HG02973 (cell line): ENCODE measurements around the gene BCAS3.
"Not testable (repeated sequence)": the region's sequence is repeated elsewhere in the genome, so short reads cannot be mapped to it uniquely, and the experiment has no call there.

ENCODE experiments used
- ATAC-seq: cut with Tn5 transposase; IDR thresholded peaks from one replicate; pipeline ENCODE4 v1.9.1; 2021; ENCODE audit warnings: moderate library complexity; ENCODE audit not compliant: unreplicated experiment

The BCAS3 gene

DNA sequence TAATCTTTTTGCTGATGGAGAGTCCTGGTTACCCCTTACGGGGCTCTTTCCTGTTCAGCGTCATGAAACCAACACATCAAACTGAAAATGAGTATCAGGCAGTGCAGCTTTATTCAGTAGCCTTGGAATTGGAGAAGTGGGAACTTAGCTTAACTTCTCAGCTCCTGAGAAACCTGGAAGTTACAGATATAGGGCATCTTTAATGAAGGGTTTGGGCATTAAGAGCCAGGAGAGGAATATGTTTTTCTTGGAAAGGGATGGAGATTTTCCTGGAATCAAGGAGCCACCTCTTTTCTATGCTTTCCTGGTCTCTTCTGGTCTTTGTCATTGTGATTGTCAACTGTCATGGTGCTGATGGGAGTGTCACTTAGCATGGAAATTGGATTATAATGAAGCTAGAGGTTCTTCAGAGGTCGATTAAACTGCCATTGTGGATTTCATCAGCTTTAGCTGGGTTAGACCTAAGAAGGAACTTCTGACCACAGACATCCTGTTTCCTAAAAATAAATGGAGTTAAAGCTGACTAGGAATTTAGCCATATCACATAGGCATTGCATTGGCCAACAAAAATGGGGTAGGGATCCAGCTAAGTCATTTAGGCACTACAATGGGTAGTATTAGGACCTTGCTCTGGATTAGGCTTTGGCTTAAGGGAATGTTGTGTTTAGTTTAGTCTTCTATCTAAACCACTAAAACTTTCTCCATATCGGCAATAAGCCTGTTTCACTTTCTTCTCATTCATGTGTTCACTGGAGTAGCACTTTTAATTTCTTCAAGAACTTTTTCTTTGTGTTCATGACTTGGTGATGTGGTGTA, 186.4 kb downstream of the BCAS3 start:
- ATAC-seq = peak; percentile 59

DNA sequence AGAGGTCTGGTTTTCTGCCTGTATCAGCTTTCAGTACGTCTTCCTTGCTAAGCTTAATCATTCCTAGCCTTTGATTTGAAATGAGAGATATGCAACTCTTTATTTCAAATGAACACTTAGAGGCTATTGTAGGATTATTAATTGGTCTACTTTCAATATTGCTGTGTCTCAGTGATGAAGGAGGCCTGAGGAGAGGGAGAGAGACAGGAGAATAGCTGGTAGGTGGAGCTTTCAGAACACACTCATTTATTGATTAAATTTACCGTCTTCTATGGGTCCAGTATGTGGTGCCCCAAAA, 187.0 kb downstream of the BCAS3 start:
- ATAC-seq = no peak

DNA sequence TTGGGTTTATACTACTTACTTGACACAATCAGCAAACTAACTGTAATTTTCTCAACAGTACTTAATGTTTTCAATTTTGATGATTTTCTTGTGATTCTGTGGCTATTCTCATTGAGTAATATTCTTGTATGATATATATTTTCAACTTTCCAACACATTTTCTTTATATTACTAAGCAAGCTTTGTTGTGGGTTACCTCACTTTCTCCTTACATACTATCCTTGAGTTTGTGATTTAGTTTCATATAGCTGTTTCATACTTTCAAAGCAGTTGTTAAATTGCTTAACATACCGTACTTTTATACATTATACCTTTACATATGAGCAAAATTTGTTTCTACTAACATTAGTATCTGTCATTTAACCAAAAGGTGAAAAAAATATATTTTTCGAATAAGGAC, 197.1 kb downstream of the BCAS3 start:
- ATAC-seq = no peak

DNA sequence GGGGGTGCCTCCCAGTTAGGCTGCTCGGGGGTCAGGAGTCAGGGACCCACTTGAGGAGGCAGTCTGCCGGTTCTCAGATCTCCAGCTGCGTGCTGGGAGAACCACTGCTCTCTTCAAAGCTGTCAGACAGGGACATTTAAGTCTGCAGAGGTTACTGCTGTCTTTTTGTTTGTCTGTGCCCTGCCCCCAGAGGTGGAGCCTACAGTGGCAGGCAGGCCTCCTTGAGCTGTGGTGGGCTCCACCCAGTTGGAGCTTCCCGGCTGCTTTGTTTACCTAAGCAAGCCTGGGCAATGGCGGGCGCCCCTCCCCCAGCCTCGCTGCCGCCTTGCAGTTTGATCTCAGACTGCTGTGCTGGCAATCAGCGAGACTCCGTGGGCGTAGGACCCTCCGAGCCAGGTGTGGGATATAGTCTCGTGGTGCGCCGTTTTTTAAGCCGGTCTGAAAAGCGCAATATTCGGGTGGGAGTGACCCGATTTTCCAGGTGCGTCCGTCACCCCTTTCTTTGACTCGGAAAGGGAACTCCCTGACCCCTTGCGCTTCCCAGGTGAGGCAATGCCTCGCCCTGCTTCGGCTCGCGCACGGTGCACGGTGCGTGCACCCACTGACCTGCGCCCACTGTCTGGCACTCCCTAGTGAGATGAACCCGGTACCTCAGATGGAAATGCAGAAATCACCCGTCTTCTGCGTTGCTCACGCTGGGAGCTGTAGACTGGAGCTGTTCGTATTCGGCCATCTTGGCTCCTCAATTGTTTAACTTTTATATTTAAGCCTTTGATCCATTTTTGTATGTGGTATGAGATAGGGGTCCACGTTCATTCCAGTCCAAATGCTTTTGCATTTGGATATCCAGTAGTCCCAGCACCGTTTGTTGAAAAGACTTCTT, 209.3 kb downstream of the BCAS3 start:
- not testable (repeated sequence) for ATAC-seq

DNA sequence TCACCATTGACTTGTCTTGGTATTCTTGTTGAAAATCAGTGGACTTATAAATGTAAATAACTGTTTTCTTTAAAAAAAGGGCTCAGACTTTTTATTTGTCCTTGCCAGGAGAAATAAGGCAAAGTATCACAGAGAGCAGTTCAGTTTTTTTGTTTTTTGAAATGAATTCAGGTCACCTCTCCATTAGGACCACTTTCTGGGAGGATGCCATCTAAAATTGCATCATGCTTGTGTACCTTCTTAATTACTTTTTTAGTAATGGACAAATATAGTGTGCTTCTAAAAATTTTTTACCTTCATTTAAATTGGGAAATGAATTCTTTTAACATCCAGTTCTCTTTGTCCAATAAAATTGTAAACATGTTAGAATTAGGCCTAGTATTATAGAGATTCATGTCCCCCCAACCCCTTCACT, 210.0 kb downstream of the BCAS3 start:
- no peak for ATAC-seq

DNA sequence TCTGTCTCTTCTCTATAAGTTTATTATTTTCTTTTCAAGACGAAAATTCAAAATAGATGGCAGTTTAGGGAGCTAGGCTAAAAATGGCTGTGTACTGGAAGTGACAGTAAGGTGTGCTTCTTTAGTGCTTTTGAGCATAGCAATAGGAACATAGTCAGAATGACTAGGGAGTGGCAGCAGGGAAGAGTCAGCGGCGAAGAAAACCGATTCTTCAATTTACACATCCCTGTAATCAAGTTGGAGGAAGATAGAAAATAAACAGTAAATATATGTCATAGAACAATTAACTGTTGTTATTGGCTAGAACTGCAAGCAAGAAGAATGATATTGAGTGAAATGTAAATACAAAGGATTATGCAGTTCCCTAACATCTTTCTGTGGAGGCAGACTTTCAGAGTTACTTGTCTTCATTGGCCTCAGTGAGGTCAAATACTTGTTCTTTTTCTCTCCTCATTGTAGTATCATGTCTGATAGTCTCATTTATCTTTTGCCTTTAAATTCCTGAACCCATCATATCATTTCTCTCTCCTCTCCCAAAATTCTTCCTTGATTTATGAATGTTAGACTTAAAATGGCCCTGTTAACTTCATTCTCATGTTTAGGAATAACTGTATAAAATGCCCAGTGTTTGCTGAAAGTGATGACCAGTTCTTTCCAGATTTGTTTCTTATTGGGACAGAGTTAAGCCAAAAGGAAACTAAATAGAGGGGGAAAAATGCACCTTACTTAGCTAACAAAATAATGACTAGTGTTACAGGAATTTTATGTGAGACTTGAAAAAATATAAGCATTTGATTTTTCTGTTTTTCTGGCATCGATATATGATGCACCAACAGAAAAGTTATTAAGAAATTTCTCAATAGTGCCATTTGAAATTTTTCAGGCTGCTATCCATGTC, 211.4 kb downstream of the BCAS3 start:
- no peak for ATAC-seq

DNA sequence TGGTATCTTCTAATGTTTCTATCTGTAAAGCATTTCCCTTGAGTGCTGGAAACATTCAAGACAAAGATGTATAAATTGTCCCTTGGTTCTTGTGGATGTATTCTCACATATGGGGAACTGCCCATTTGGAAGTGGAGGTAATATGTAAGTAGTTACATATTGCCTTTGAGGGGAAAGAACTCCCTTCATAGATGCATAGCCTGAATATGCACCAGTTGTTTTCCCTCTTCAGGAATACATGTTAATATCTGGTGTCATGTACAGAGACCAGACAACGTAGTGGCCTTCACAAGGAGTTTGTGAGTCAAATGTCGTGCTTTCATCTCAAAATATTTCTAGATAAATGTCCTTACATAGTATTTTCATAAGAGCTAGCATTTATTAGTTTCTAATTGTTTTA, 213.5 kb downstream of the BCAS3 start:
- no peak for ATAC-seq

DNA sequence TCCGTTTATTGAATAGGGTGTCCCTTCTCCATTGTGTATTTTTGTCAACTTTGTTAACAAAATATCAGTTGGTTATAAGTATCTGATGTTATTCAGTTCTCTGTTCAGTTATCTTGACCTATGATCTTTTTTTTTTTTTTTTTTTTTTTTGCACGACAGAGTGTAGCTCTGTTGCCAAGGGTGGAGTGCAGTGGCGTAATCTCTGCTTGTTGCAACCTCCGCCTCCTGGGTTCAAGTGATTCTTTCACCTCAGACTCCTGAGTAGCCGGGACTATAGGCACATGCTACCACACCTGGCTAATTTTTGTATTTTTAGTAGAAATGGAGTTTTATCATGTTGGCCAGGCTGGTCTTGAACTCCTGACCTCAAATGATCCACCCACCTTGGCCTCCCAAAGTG, 215.8 kb downstream of the BCAS3 start:
- ATAC-seq = no peak

DNA sequence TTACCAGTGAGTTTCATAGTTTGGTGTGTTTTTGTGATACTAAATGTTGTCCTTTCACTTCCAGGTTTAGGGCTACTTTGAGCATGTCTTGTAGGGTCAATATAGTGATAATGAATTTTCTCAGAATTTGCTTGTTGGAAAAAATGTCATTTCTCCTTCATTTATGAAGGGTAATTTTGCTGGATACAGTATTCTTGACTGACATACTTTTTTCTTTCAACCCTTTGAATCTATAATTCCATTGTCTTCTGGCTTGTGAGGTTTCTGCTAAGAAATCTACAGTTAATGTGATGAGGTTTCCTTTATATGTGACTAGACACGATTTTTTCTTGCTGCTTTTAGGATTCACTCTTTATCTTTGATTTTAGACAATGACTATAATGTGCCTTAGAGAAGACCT, 219.3 kb downstream of the BCAS3 start:
- no peak for ATAC-seq

DNA sequence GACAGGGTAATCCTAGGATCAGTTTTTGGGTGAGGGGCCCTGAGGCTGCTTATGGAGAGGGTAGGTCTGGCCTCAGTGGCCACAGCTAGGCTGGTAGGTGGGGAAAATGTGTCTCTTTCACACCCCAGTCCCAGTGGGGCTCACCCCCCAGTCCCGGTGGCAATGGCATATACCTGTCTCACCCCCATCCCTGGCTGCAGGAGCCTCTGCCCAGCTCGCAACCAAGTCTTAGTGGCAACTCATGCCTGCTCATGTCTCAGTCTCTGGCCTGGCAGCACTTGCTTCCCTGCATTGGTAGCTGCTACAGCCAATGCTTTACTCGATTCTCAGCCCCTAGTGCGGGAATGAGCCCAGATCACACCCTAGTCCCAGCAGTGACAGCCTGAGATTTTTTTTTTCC, 221.5 kb downstream of the BCAS3 start:
- ATAC-seq = no peak

DNA sequence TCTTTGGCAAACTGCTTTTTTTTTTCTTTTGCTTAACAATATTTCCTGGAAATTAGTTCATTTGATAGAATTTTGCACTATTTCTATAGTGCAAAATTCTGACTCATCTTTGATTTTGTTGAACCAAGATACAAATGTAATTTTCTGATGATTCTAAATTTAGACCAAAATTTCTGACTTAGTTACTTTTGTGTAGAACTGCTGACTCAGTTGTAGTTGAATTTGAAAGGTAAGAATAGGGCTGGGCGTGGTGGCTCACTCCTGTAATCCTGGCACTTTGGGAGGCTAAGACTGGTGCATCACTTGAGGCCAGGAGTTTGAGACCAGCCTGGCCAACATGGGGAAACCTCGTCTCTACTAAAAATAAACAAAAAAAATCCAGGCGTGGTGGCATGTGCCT, 223.0 kb downstream of the BCAS3 start:
- ATAC-seq = no peak

DNA sequence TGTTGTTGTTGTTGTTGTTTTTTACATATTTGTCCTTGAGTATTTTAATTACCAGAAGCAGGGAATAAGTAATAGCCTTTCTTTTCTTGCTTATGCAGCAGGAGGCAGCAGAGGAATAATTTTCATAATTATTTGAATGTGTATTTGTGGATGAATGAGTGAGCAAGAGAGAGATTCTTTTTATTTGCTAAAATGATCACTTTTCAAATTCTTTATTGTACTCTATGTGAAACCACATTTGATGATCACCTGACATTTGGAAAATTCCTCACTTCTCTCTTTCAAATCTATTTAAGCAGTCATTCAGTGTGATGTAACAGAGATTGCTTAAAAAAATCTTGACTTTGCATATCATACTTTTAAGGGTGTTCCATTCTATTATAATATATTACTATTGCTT, 223.6 kb downstream of the BCAS3 start:
- ATAC-seq = no peak

DNA sequence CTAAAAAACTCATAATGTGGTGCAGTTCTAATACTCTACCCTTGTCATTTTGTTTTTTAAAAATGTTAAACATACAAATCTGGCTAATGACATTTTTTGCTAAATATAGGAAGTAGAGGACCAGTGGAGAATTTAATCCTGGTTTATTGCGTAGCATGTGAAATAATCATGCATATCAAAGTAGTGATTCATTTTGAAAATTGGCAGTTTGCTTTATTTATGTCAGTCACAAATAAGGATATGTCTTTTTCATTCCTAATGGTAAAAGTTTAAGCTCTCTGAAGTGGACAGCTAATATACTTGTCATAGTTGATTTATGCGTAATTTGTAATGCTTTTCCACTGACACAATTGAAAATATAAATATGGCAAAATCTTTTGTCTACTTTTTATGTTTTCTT, 224.2 kb downstream of the BCAS3 start:
- ATAC-seq = no peak

DNA sequence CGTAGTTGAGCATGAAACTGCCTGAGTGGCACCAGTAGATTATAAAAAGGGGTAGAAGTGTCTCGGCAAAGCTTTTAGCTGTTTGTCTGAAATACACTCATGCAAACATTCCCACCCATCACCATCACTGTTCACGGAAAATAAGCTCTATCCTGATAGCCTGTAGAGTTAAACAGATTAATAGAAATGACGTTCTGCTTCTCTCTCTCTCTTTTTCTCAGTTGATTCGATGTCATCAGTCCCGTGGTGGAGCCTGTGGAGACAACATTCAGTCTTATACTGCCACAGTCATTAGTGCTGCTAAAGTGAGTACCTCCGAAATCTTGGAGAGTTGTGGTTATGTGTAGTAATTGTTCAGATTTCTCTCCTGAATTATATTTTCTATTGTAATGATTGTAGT, 224.7 kb downstream of the BCAS3 start:
- ATAC-seq = no peak

DNA sequence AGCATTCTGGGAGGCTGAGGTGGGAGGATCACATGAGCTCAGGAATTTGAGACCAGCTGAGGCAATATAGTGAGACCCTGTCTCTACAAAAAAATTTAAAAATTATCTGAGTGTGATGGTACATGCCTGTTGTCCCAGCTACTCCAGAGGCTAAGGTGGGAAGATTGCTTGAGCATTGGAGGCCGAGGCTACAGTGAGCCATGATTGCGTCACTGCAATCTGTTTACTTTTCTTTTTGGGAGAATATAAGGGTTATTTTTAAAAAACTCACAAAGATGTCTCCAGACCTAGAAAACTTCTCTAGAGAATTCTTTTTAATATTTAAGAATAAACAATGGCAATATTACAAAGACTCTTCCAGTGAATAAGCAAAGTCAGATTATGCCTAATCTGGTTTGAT, 226.9 kb downstream of the BCAS3 start:
- no peak for ATAC-seq

DNA sequence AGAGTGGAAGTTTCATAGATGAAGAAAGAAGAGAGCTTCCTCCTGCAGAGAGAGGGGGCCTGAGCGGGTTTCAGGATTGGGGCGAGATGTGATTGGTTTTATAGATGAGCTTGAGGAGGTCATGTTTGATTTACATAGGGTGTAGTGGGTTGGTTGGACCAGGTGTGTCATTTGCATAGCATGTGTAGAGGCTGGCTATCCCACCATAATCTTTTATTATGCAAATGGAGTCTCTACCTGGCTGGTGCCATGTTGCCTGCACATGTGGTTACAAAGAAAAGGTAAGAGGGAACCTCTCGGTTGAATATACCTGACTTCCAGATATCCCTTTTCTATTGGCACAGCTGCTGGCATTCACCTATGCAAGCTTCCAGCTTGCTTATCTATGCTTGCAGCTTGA, 228.1 kb downstream of the BCAS3 start:
- ATAC-seq = no peak

DNA sequence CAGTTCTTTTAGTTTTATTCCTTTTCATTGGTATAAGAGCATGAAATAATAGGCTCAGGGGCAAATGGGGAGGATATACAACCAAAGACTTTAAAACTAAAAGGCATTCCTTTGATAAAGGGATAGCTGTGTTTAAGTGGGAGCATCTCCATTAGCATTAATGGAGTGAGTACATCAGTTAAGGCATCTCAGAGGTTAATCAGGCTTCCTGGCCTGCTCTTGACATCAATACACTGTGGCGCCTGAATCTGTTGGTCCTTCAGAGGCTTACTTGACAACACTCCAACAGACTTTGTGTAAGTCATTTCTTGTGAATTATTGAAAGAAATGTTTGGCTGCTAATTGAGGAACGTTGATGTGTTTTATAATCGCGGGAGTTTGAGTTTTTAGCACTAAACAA, 230.7 kb downstream of the BCAS3 start:
- no peak for ATAC-seq

DNA sequence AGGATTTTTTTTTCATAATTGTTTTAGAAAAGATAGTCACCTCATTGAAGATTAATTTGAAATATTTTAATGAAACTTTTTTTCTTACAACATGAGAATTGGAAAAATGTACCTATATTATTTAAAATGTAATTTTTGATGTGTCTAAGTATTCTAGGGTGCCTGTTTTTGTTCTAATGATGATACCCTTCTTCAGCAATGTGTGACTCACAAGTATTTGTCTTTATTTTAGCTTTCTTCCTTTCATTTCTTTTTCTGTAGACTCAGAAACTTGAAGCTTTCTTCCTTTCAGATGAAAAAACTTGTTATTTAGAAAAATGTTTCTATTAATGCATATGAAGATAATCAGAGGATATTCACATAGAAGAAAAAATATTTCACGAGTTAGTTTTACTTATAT, 231.8 kb downstream of the BCAS3 start:
- ATAC-seq = no peak

DNA sequence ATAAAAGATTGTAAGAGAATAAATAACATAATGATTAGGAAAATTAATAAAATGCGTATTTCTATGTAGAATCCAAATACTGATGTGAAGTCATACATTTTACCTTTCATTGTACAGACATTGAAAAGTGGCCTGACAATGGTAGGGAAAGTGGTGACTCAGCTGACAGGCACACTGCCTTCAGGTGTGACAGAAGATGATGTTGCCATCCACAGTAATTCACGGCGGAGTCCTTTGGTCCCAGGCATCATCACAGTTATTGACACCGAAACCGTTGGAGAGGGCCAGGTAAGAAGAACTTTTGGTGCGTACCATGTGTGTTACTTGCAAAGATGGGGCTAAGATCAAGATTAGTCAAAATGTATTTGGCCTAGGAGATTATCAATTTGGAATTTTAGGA, 232.8 kb downstream of the BCAS3 start:
- ATAC-seq = no peak

DNA sequence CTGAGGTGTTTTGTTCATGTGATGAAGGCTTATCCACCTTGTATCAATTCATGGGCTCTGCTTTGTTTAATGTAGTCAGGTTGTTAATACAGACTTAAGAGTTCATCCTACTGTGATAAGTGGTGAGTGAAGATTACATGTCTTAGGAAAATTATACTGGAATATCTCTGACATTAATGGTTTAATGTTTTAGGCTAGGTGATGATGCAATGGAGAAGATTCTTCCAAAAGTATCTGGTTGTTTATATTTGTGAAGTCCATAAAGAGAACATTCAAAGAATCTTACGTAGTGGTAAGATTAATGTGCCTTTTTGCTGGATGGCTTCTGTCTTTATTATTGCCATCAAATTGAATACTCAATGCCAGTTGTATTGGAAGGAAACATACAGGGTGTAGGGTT, 236.4 kb downstream of the BCAS3 start:
- no peak for ATAC-seq

DNA sequence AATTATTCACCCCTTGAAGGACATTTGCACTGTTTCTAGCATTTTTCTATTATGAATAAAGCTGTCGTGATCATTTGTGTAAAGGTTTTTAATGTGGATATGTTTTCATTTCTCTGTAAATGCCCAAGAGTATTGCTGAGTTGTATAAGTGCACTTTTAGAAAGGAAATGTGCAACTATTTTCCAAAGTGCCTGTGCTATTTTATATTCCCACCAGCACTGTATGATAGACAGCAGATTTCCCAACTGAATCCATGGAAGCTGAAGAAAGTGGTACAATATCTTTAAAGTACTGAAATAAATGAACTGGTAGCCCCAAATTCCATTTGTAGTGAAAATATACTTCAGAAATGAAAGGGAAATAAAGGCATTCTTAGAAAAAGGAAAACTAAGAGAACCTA, 238.4 kb downstream of the BCAS3 start:
- ATAC-seq = no peak
